Activated T-helper 9 cell treated with anti-CD3 and anti-CD28 coated beads, Interleukin-2, amount 50 U/mL, for 16 hours (primary cell): Measurements from ENCODE around the gene FRMD4B.
"Not testable (repeated sequence)": the region's sequence is repeated elsewhere in the genome, so short reads cannot be mapped to it uniquely, and the experiment has no call there.

ENCODE experiments used
- DNase-seq: peaks from one replicate; pipeline ENCODE4 v3.0.0-alpha.2; 2020; ENCODE audit warnings: low read depth

The FRMD4B gene

GRCh38 chr3:69240651-69241568, 145.0 kb downstream of the FRMD4B start:
- DNase-seq: no peak

GRCh38 chr3:69239063-69239462, 146.8 kb downstream of the FRMD4B start:
- no peak for DNase-seq

GRCh38 chr3:69236812-69237707, 148.8 kb downstream of the FRMD4B start:
- no peak for DNase-seq

- DNase-seq: no peak
These were observed 150.0 kb downstream of the FRMD4B start for GRCh38 chr3:69235882-69236281.

- not testable (repeated sequence) for DNase-seq
These were observed 150.7 kb downstream of the FRMD4B start for GRCh38 chr3:69235227-69235626.

- no peak for DNase-seq
These were observed 153.4 kb downstream of the FRMD4B start for GRCh38 chr3:69232482-69232881.

GRCh38 chr3:69231929-69232440, 153.9 kb downstream of the FRMD4B start:
- no peak for DNase-seq

- DNase-seq: no peak
These were observed 159.8 kb downstream of the FRMD4B start for GRCh38 chr3:69226071-69226470.

- DNase-seq: no peak
These were observed 166.7 kb downstream of the FRMD4B start for GRCh38 chr3:69219101-69219708.

- DNase-seq: no peak
These were observed 167.8 kb downstream of the FRMD4B start for GRCh38 chr3:69218079-69218478.

GRCh38 chr3:69216981-69217380, 168.9 kb downstream of the FRMD4B start:
- DNase-seq: no peak

GRCh38 chr3:69214241-69214640, 171.6 kb downstream of the FRMD4B start:
- no peak for DNase-seq

GRCh38 chr3:69212411-69213160, 173.3 kb downstream of the FRMD4B start:
- DNase-seq: no peak

- DNase-seq: no peak
These were observed 175.7 kb downstream of the FRMD4B start for GRCh38 chr3:69210068-69210730.

GRCh38 chr3:69209413-69209812, 176.5 kb downstream of the FRMD4B start:
- DNase-seq: no peak

- no peak for DNase-seq
These were observed 178.9 kb downstream of the FRMD4B start for GRCh38 chr3:69207031-69207430.

GRCh38 chr3:69205385-69205784, 180.5 kb downstream of the FRMD4B start:
- DNase-seq: no peak

- DNase-seq: no peak
These were observed 181.5 kb downstream of the FRMD4B start for GRCh38 chr3:69204315-69204957.

GRCh38 chr3:69203631-69204314, 182.1 kb downstream of the FRMD4B start:
- DNase-seq: no peak

- DNase-seq: no peak
These were observed 184.2 kb downstream of the FRMD4B start for GRCh38 chr3:69201658-69202057.
